ENCODE measurements around the gene HOXA3.

The HOXA3 gene

GRCh38 chr7:27154901-27155815, 2.8 kb upstream of the HOXA3 start:
- no peak for DNase-seq

DNA sequence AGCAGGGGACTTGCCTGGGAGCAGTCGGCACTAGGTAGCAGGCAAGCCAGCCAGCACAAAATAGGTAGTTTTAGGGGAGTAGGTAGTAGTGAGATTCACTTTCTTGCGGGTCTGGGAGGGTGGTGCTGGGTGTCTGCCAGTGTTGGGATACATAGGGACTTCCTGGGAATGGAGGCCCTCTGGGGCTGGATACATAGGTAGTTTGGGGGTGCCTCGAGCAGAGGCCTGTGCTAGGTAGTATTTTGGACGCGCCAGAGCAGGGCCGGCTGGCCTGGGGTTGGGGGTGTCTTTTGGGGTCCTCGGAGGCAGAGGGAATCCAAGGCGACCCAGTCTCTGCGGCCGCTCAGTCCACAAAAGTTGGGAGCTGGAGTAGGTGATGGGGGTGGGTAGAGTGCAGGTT, 2.0 kb upstream of the HOXA3 start:
- no peak for DNase-seq

- DNase-seq = no peak
These were observed 1.1 kb upstream of the HOXA3 start for GRCh38 chr7:27153526-27153925.

DNA sequence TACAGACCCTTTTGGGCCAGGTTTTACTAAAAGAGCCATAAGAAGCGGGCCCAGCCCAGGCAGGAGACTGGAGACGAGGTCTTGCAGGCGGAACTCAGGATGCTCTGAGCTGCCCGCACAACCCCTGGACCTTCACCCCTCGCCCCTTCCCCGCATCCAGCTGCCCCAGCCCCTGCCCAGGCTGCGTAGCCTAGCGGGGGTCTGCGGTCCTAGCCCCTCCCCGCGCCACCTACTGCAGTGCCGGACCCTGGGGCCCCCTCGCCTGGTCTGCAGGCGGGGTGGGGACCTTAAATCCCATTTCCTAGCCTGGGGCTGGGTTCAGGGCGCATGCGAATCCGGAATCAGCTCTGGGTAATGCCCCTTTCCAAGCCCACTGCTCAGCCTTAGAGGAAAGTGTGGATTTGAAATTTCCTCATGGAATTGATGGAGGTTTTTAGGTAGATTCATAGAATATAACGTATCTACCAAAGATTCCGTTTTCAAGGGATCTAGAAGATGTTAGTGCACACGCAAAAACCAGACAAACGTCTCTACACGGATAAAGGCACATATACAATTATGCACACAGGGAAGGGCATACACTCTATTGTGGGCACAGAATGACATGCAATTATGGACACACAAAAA, 546 bp upstream of the HOXA3 start:
- DNase-seq = no peak

- no peak for DNase-seq
These were observed 947 bp downstream of the HOXA3 start for GRCh38 chr7:27151341-27151930.

- no peak for DNase-seq
These were observed 1.6 kb downstream of the HOXA3 start for GRCh38 chr7:27150568-27151340.

DNA sequence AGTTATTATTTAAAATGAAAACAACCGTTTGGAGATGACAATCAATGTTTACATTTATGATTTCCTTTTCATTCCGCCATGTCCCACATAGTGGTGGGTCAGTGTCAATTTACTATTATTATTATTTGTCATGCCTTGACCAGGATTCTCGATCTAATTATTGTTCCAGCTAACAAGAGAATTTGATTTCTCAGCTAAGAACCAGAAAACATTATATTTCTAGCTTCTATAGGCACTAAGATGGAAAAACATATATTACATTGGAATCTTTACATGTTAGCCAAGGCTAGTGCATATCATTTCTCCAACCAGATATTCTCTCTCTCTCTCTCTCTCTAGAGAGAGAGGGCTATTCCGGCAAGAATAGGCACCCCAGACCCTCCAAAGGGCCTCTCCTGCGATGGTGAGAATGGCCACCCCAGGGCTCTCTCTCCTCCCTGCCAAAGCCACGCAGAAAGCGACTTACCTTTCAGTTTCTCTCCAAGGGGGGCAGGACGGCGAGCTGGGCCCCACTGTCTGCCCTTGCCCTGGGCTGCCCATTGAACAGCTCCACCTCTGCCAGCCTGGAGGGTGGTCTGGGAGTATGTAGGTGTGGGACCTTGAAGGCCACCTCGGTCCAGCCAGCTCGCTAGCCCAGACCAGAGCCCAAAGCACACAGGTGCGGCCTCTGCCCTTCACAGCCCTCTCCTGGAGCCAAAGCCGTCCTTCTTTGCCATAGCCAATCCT, 2.4 kb downstream of the HOXA3 start:
- DNase-seq = no peak

- no peak for DNase-seq
These were observed 3.4 kb downstream of the HOXA3 start for GRCh38 chr7:27148756-27149641.

GRCh38 chr7:27148031-27148755, 4.2 kb downstream of the HOXA3 start:
- no peak for DNase-seq

DNA sequence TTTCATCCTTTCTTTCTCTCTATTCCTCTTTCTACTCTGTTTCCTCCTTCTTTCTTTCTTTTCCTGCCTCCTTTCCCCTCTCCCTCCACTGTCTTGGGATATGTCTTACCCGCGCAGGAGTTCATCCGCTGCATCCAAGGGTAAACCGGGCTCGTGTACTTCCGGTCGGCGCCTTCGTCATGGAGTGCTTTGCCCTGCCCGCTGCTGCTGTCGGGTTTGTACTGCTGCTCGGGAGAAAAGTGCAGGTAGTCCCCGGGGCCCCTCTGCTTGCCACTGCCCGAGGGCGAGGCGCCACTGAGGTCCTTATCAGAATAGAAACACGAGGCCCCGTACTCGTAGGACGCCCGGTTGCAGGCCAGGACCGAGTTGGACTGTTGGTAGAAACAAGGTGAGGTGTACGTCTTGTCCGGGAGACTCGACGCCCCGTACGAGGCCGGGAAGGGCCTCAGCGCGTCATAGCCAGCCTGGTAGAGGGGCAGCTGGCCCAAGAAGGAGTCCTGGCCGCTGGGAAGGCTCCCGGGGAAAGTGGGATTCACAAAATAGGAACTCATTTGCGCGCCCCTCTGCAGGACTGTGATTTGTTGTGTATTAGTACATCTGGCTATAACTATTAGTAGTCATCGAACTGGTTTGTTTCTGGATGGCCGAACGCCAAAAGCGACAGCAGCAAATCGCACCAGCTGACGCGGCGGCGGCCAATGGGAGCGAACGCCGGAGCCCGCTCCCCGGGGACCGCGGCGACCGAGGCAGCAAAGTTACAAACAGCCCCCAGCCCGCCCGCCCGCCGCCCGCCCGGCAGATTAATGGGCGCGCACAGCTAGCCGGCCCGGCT, 5.0 kb downstream of the HOXA3 start, which contains the start of gene HOXA6:
Gene HOXA6 (minus strand): TSS at position 576 of the 832 bp plus-strand sequence. CDS start 25 bp downstream, at position 551.
- no peak for DNase-seq

GRCh38 chr7:27146491-27147198, 5.7 kb downstream of the HOXA3 start:
- no peak for DNase-seq

DNA sequence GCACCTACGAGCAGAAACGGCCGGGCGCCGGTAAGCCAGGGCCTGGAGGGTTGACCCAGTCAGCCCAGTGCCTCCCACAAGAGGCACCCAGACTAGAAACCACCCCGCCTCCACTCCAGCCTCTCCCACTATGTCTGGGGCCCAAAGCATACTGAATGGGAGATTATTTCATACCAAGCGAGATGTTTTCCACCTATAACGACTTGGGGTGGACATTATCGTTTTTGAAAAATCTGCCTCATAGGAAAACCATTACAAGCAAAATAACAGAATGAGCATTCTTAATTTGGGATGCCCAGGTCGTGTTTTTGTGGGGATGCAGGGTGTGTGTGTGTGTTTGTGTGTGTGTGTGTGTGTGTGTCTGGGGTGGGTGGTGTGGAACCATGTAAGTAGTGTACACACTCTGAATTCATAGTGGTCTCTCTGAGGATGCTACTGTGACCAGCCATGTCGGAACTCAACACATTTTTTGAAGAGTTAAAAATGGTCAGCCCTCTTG, 6.4 kb downstream of the HOXA3 start:
- no peak for DNase-seq

- no peak for DNase-seq
These were observed 7.0 kb downstream of the HOXA3 start for GRCh38 chr7:27145165-27145913.

DNA sequence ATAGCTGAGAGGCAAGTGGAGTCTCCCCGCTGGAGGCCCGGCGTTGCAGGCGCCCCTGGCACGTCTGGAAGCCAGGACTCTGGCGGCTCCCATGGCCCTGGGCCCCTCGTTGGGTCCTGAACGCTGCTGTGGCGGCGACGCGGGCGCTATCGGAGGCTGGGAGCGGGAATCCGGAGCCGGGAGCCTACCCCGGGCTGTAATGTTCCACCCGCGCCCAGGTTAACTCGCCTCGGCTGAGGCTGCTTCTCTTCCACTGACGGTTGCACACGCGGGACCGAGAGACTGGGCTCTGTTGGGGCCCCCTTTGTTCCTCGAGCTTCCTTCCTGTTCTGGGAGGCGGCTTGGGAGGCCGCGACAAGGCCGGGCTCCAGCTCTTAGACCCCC, 7.6 kb downstream of the HOXA3 start:
- DNase-seq = no peak

GRCh38 chr7:27143950-27144780, 8.2 kb downstream of the HOXA3 start:
- DNase-seq = no peak

GRCh38 chr7:27143023-27143949, 9.1 kb downstream of the HOXA3 start, which contains the start of gene HOXA5:
TSS of gene HOXA5 (minus strand) at chr7:27143681. CDS start at chr7:27143607, 74 bp downstream.
- DNase-seq = no peak
